ENCODE data around the gene TNP2.

DNA sequence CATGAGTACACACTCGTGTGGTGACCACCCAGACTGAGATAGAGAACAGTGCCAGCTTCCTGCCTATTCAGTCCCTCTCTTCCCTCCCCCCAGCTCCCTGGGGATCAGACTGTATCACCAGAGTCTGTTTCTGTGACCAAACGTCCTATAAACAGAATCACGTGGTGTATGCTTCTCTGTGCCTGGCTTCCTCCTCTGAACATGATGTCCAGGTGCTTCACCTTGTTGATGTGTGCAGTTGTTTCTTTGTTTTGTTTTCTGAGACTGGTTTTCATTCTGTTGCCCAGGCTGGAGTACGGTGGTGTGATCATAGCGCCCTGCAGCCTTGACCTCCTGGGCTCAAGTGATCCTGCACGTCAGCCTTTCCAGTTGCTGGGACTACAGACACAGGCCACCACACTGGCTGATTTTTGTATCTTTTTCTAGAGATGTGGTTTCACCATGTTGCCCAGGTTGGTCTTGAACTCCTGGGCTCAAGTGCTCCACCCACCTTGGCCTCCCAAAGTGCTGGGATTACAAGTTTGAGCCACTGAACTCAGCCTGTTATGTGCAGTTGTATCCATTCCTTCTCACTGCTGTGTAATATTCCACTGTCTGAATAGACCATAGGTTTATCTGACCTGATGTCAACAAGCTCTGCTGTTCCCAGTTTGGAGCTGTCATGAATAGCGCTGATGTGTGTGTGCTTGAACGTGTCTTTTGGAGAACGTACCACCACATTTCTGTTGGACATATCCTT lies 40.9 kb upstream of the TNP2 start:
- TF ChIP-seq, protein P1, sequence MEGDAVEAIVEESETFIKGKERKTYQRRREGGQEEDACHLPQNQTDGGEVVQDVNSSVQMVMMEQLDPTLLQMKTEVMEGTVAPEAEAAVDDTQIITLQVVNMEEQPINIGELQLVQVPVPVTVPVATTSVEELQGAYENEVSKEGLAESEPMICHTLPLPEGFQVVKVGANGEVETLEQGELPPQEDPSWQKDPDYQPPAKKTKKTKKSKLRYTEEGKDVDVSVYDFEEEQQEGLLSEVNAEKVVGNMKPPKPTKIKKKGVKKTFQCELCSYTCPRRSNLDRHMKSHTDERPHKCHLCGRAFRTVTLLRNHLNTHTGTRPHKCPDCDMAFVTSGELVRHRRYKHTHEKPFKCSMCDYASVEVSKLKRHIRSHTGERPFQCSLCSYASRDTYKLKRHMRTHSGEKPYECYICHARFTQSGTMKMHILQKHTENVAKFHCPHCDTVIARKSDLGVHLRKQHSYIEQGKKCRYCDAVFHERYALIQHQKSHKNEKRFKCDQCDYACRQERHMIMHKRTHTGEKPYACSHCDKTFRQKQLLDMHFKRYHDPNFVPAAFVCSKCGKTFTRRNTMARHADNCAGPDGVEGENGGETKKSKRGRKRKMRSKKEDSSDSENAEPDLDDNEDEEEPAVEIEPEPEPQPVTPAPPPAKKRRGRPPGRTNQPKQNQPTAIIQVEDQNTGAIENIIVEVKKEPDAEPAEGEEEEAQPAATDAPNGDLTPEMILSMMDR (IDR thresholded peaks at IDR 0.05; ENCODE audit: low read depth, low read length, poor library complexity, severe bottlenecking): no peak
- TF ChIP-seq EZH2phosphoT487 (IDR thresholded peaks at IDR 0.05; ENCODE audit: borderline replicate concordance, low read length): no peak
